Psoas muscle (tissue), 8 donors: ENCODE data around the gene FOXD4L4. TPM values are rescaled to one million over a fixed set of nuclear protein-coding genes. Genes with fewer than 3 reads are reported as not detected.
"Not testable (repeated sequence)": the region's sequence is repeated elsewhere in the genome, so short reads cannot be mapped to it uniquely, and the experiment has no call there.

ENCODE experiments used
- ATAC-seq, 4 donors: fragments of 200-7000 bp; cut with Tn5 transposase; one replicate each; pipeline ENCODE4 v1.9.1; 2020; ENCODE audit warnings: moderate library complexity in 3 of 4, mild to moderate bottlenecking in 2 of 4
- DNase-seq, 2 donors: peaks; one replicate each; pipeline ENCODE4 v3.0.0-alpha.2; 2020
- H3K27ac ChIP-seq: fragments of 200-600 bp; one replicate; pipeline ENCODE4 v1.8.0; 2022
- H3K27me3 ChIP-seq, 3 donors: fragments of 200-600 bp in 1 of 3; one replicate each; pipeline versions ENCODE4 v1.6.1 to v1.8.0; 2013 to 2022; ENCODE audit warnings: low read length in 2 of 3, mild to moderate bottlenecking in 2 of 3, moderate library complexity in 1 of 3; ENCODE audit not compliant: insufficient read depth in 3 of 3
- H3K36me3 ChIP-seq, 2 donors: fragments of 200-600 bp in 1 of 2; one replicate each; pipeline versions ENCODE4 v1.6.1 to v1.8.0; 2013 to 2022; ENCODE audit warnings: low read depth in 1 of 2, mild to moderate bottlenecking in 1 of 2, moderate library complexity in 1 of 2; ENCODE audit not compliant: insufficient read depth in 1 of 2
- H3K4me1 ChIP-seq: fragments of 200-600 bp; one replicate; pipeline ENCODE4 v1.8.0; 2022
- H3K4me3 ChIP-seq: fragments of 200-600 bp; one replicate; pipeline ENCODE4 v1.8.0; 2022; ENCODE audit warnings: mild to moderate bottlenecking
- H3K9me3 ChIP-seq: fragments of 200-600 bp; one replicate; pipeline ENCODE4 v1.8.0; 2022
- WGBS, 3 donors: extraction: QIAGEN DNeasy Blood & Tissue Kit; methylation state at CpG; one replicate each; pipeline versions ENCODE4 v1.1.6 to v1.1.7; 2013; 5-methylcytosine and 5-hydroxymethylcytosine counted together
- intact Hi-C, 2 donors: fragments of 100-400 bp; cut with DNase I; formaldehyde crosslinking; loops; one replicate each; pipeline versions ENCODE4 v1.11.0 to v1.14.2; 2022
- long read RNA-seq, 2 donors: library from polyadenylated mRNA; unstranded; transcript quantifications; one replicate each; pipeline ENCODE4 v2.0.0, GENCODE V29; 2021
- polyA plus RNA-seq, 3 donors: library from polyadenylated mRNA; stranded (reverse); fragments of 200-250 nt; gene quantifications; one replicate each; pipeline ENCODE4 v1.2.3, GENCODE V29; 2013
- total RNA-seq, 4 donors: library from RNA; stranded (reverse); fragmentation: NEBNext Ultra II Directional in 2 of 4; extraction: Animal tissue kit (Norgen Biotek cat#: 25700) in 2 of 4; gene quantifications; one replicate each; pipeline versions ENCODE4 v1.2.1 to v1.2.4, GENCODE V29; 2021 to 2023
- donor health status: healthy with polysubstance abuse.
- donor health status: DM: no; HTN: no; CAD: no; lungs with moderate emphysema.
- donor health status: Bipolar disorder and iron deficiency.
- donor health status: healthy.
- donor health status: DM: yes; HTN: yes; CAD: no.
- donor health status: DM: no; HTN: no; CAD: no.
- donor health status: DM: no; HTN: no; CAD: no.
- donor health status: DM: yes; HTN: yes; CAD: no.

FOXD4L4 gene
- total RNA-seq (under 1 TPM in 1 of 4 donors, not detected in 3; 0.13 TPM), polyA plus RNA-seq (under 1 TPM in 1 of 3 donors, not detected in 2; 0.03 TPM)
- long read RNA-seq, donor 1: 0 reads
- long read RNA-seq, donor 2: 0 reads

DNA sequence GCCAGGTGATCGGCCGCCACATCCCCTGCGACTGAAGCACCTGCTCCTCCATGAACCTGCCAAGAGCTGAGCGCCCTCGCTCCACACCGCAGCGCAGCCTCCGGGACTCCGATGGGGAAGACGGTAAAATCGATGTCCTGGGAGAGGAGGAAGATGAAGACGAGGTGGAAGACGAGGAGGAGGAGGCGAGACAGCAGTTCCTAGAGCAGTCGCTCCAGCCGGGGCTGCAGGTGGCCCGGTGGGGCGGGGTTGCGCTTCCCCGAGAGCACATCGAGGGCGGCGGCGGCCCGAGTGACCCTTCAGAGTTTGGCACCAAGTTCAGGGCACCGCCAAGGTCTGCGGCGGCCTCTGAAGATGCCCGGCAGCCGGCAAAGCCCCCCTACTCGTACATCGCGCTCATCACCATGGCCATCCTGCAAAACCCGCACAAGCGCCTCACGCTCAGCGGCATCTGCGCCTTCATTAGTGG, at the start of gene FOXD4L4:
TSS of gene FOXD4L4 (plus strand) at position 51 of the 469 bp plus-strand sequence. CDS start at position 51, 0 bp downstream.
- intact Hi-C loops, H3K4me3 ChIP-seq, H3K36me3 ChIP-seq, ATAC-seq, H3K27ac ChIP-seq, H3K27me3 ChIP-seq, H3K4me1 ChIP-seq, H3K9me3 ChIP-seq: not testable (repeated sequence)
- 6 to 20% (median 15%) methylated on average over 9 to 16 of the region's 38 CpGs for WGBS, 3 donors
- peak in 1 of 2 donors; percentile 15 for DNase-seq

GRCh38 chr9:65703550-65703949, 33.4 kb upstream of the FOXD4L4 start:
- H3K4me1 ChIP-seq, H3K36me3 ChIP-seq, DNase-seq, ATAC-seq, H3K27me3 ChIP-seq, intact Hi-C loops, H3K9me3 ChIP-seq, H3K4me3 ChIP-seq, H3K27ac ChIP-seq: not testable (repeated sequence)
- WGBS, 3 donors: 36 to 80% methylated on average over 1 of the region's 2 CpGs; no CpG with 5 or more reads in 1 of the 3 donors

- H3K36me3 ChIP-seq, DNase-seq, H3K27me3 ChIP-seq, H3K27ac ChIP-seq, H3K9me3 ChIP-seq, H3K4me1 ChIP-seq, H3K4me3 ChIP-seq, ATAC-seq, intact Hi-C loops: not testable (repeated sequence)
- WGBS, 3 donors: 79 to 83% methylated on average over 2 to 4 of the region's 5 CpGs; no CpG with 5 or more reads in 1 of the 3 donors
Measured at GRCh38 chr9:65714445-65714844, 22.5 kb upstream of the FOXD4L4 start.

DNA sequence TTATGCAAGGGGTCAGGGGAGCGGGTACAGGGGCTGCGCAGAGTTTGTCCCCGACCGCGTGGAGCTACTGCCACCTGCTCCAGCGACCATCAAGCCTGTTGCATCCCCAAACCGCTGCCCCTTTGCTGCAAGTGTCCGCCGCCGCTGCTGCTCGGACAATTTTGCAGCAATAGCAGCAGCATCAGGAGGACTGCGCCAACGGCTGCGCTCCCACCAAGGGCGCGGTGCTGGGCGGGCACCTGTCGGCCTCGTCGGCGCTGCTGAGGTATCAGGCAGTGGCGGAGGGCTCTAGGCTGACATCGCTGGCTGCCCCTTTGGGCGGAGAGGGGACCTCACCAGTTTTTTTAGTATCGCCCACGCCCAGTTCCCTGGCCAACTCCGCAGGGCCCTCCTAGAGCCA, 1.2 kb downstream of the FOXD4L4 start:
- intact Hi-C loops, ATAC-seq, H3K36me3 ChIP-seq, DNase-seq, H3K4me1 ChIP-seq, H3K9me3 ChIP-seq, H3K27me3 ChIP-seq, H3K27ac ChIP-seq, H3K4me3 ChIP-seq: not testable (repeated sequence)
- 0 to 6% methylated on average over 5 of the region's 27 CpGs; no CpG with 5 or more reads in 1 of the 3 donors for WGBS, 3 donors

Other genes starting within 250 kb of the FOXD4L4 start
- gene ZNG1E, start 61.2 kb upstream of the FOXD4L4 start, total RNA-seq: 10 to 100 TPM; 12.4 to 18.3 (median 14.8) TPM
- gene ZNG1E, start 61.2 kb upstream of the FOXD4L4 start, polyA plus RNA-seq: 10 to 100 TPM; 15.0 to 37.7 (median 22.4) TPM